GM12892 (cell line): ENCODE results near the gene CEP128.

Source experiments
- POLR2A ChIP-seq: IDR thresholded peaks from 2 replicates; pipeline ENCODE4 v1.6.1; 2011; ENCODE audit warnings: low read depth, low read length, control low read depth
- POLR2AphosphoS5 ChIP-seq: IDR thresholded peaks from 2 replicates; pipeline ENCODE4 v1.6.1; 2011; ENCODE audit warnings: low read depth, low read length, control low read depth

DNA sequence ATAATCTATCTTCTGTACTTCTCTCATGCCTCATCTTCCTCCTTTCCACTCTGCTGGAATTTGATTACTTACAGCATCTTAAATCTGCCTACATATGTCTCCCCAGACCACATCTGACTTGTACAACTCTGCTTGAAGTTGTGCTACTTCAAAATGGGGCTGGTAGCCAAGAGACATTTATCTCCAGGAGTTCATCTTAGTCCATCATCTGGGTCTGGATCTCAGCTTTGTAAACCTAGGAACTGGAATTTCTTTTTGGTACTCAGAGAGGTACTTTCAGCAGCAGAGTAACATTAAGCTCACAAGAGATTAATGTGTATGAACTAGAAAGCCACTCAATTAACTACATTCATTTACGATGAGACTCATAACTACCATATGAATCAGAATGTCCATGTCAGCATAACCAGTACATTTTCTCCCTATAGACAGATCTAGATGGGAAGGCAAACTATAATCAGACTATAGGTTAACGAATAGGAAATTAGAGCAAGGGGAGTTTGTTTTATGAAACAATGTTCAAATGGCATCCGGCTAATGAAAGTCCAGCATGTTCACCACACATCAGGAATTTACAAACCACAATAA, 178.8 kb downstream of the CEP128 start:
- TF ChIP-seq POLR2AphosphoS5 (no peak), POLR2A (no peak)
